HepG2 (cell line): ENCODE data around the gene HYLS1. TPM values are rescaled to one million over a fixed set of nuclear protein-coding genes. Genes with fewer than 3 reads are reported as not detected.

Experiments
- AHR ChIP-seq: IDR thresholded peaks from 2 replicates; pipeline ENCODE4 v1.6.1; 2018; ENCODE audit warnings: missing genetic modification reagents, missing compliant biosample characterization
- CBX1 ChIP-seq: IDR thresholded peaks from one replicate; pipeline ENCODE4 v1.6.1; 2016; ENCODE audit warnings: antibody characterized with exemption, low read depth
- CTCF ChIP-seq: sonication (generic); formaldehyde crosslinking; IDR thresholded peaks from 2 replicates; pipeline ENCODE4 v1.5.0; 2020; ENCODE audit warnings: mild to moderate bottlenecking, missing genetic modification reagents, moderate library complexity
- GMEB1 ChIP-seq: sonication (generic); formaldehyde crosslinking; IDR thresholded peaks from 2 replicates; pipeline ENCODE4 v1.5.1; 2020; ENCODE audit warnings: missing genetic modification reagents, mild to moderate bottlenecking, borderline replicate concordance
- GPBP1L1 ChIP-seq: sonication (generic); formaldehyde crosslinking; IDR thresholded peaks from 2 replicates; pipeline ENCODE4 v1.5.0; 2020; ENCODE audit warnings: mild to moderate bottlenecking, missing genetic modification reagents
- HMGA1 ChIP-seq: sonication (generic); formaldehyde crosslinking; conservative IDR thresholded peaks from 2 replicates; pipeline ENCODE4 v1.4.0; 2020; ENCODE audit warnings: missing genetic modification reagents
- JUN ChIP-seq: sonication (generic); formaldehyde crosslinking; IDR thresholded peaks from 2 replicates; pipeline ENCODE4 v1.4.0; 2020; ENCODE audit warnings: mild to moderate bottlenecking, missing genetic modification reagents
- KLF12 ChIP-seq: sonication (generic); formaldehyde crosslinking; IDR thresholded peaks from 2 replicates; pipeline ENCODE4 v1.4.0; 2020; ENCODE audit warnings: missing genetic modification reagents, borderline replicate concordance
- KLF13 ChIP-seq: sonication (generic); formaldehyde crosslinking; IDR thresholded peaks from 2 replicates; pipeline ENCODE4 v1.4.0; 2020; ENCODE audit warnings: mild to moderate bottlenecking, missing genetic modification reagents
- NBN ChIP-seq: fragments of 450-650 bp; conservative IDR thresholded peaks from 2 replicates; pipeline ENCODE4 v1.6.1; 2017
- POGK ChIP-seq: sonication (generic); formaldehyde crosslinking; conservative IDR thresholded peaks from 2 replicates; pipeline ENCODE4 v1.8.0; 2022; ENCODE audit warnings: mild to moderate bottlenecking, moderate library complexity, missing genetic modification reagents
- RAD21 ChIP-seq: fragments of 450-650 bp; formaldehyde crosslinking; IDR thresholded peaks from 2 replicates; pipeline ENCODE4 v1.5.0; 2020; ENCODE audit warnings: mild to moderate bottlenecking
- RCOR2 ChIP-seq: IDR thresholded peaks from 2 replicates; pipeline ENCODE4 v1.6.1; 2016; ENCODE audit warnings: missing biosample characterization, missing genetic modification reagents
- SALL1 ChIP-seq: sonication (generic); formaldehyde crosslinking; IDR thresholded peaks from 2 replicates; pipeline ENCODE4 v1.8.0; 2022; ENCODE audit warnings: mild to moderate bottlenecking, missing genetic modification reagents
- SPEN ChIP-seq: sonication (generic); formaldehyde crosslinking; IDR thresholded peaks from 2 replicates; pipeline ENCODE4 v1.5.1; 2020; ENCODE audit warnings: low read depth, mild to moderate bottlenecking, missing genetic modification reagents
- STAG1 ChIP-seq: sonication (generic); formaldehyde crosslinking; IDR thresholded peaks from 2 replicates; pipeline ENCODE4 v1.4.0; 2020; ENCODE audit warnings: missing genetic modification reagents
- TGIF2 ChIP-seq: IDR thresholded peaks from 2 replicates; pipeline ENCODE4 v1.6.1; 2016; ENCODE audit warnings: control low read depth, missing compliant biosample characterization
- ZNF138 ChIP-seq: sonication (generic); formaldehyde crosslinking; IDR thresholded peaks from 2 replicates; pipeline ENCODE4 v1.5.0; 2020; ENCODE audit warnings: mild to moderate bottlenecking, low read depth, missing genetic modification reagents
- ZNF230 ChIP-seq: sonication (generic); formaldehyde crosslinking; IDR thresholded peaks from 2 replicates; pipeline ENCODE4 v1.4.0; 2020; ENCODE audit warnings: mild to moderate bottlenecking, missing genetic modification reagents
- ZNF550 ChIP-seq: sonication (generic); formaldehyde crosslinking; IDR thresholded peaks from 2 replicates; pipeline ENCODE4 v1.4.0; 2020; ENCODE audit warnings: mild to moderate bottlenecking, missing genetic modification reagents, borderline replicate concordance
- ZNF589 ChIP-seq: sonication (generic); formaldehyde crosslinking; conservative IDR thresholded peaks from 2 replicates; pipeline ENCODE4 v1.8.0; 2022; ENCODE audit warnings: mild to moderate bottlenecking, moderate library complexity, missing genetic modification reagents
- ZNF709 ChIP-seq: sonication (generic); formaldehyde crosslinking; IDR thresholded peaks from 2 replicates; pipeline ENCODE4 v1.5.0; 2020; ENCODE audit warnings: mild to moderate bottlenecking, missing genetic modification reagents
- polyA plus RNA-seq, 8 experiments: library from polyadenylated mRNA; depleted of rRNA in 3 of 8; stranded (reverse) in 7 of 8; unstranded in 1 of 8; fragments of >200 nt; fragmentation: Illumina TruSeq in 4 of 8; extraction: Trizol in 4 of 8; gene quantifications; 2 replicates each; pipeline versions ENCODE4 v1.2.1 to v1.2.3, GENCODE V29; 2011 to 2016; ENCODE audit warnings: low read depth in 4 of 8, missing spikeins in 1 of 8, mixed read lengths in 1 of 8; ENCODE audit not compliant: insufficient read depth in 1 of 8
- total RNA-seq, 5 experiments: library from RNA; depleted of rRNA; stranded (reverse); fragments of >200 nt; fragmentation: Illumina TruSeq; extraction: Trizol; gene quantifications; 2 replicates each; pipeline ENCODE4 v1.2.3, GENCODE V29; 2016; ENCODE audit warnings: low read depth in 1 of 5
- TF ChIP-seq, protein P1 (sequence below): sonication (generic); formaldehyde crosslinking; conservative IDR thresholded peaks from 2 replicates; pipeline ENCODE4 v1.4.0; 2020; ENCODE audit warnings: missing genetic modification reagents

The HYLS1 gene
- total and polyA plus RNA-seq, 2 of the 13 experiments (the other 11 are each of a cell fraction or from before 2014, with no cell fraction given): 1.3 to 3.8 TPM

- TF ChIP-seq HMGA1 (CRISPR knock-in tag): no peak
- TF ChIP-seq SALL1 (CRISPR knock-in tag): peak; percentile 82
- no peak for TF ChIP-seq POGK
- TF ChIP-seq RCOR2 (CRISPR knock-in tag): no peak
- no peak for TF ChIP-seq CBX1
- TF ChIP-seq CTCF: peak; percentile 71
- TF ChIP-seq ZNF550 (CRISPR knock-in tag): no peak
- no peak for TF ChIP-seq GMEB1 (CRISPR knock-in tag)
- TF ChIP-seq JUN (CRISPR knock-in tag): no peak
- TF ChIP-seq, protein P1, sequence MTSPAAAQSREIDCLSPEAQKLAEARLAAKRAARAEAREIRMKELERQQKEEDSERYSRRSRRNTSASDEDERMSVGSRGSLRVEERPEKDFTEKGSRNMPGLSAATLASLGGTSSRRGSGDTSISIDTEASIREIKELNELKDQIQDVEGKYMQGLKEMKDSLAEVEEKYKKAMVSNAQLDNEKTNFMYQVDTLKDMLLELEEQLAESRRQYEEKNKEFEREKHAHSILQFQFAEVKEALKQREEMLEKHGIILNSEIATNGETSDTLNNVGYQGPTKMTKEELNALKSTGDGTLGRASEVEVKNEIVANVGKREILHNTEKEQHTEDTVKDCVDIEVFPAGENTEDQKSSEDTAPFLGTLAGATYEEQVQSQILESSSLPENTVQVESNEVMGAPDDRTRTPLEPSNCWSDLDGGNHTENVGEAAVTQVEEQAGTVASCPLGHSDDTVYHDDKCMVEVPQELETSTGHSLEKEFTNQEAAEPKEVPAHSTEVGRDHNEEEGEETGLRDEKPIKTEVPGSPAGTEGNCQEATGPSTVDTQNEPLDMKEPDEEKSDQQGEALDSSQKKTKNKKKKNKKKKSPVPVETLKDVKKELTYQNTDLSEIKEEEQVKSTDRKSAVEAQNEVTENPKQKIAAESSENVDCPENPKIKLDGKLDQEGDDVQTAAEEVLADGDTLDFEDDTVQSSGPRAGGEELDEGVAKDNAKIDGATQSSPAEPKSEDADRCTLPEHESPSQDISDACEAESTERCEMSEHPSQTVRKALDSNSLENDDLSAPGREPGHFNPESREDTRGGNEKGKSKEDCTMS (CRISPR knock-in tag): no peak
- TF ChIP-seq TGIF2 (CRISPR knock-in tag): peak; percentile 25; the same call in 1 of the 2 replicates
- TF ChIP-seq NBN: no peak
- TF ChIP-seq KLF12 (CRISPR knock-in tag): no peak
- TF ChIP-seq KLF13 (CRISPR knock-in tag): no peak
- peak; percentile 27; the same call in 1 of the 2 replicates for TF ChIP-seq ZNF709 (CRISPR knock-in tag)
- TF ChIP-seq AHR: no peak
- no peak for TF ChIP-seq SPEN (CRISPR knock-in tag)
- TF ChIP-seq ZNF138 (CRISPR knock-in tag): no peak
- no peak for TF ChIP-seq ZNF589
- TF ChIP-seq ZNF230 (CRISPR knock-in tag): no peak
- peak; percentile 28; the same call in 1 of the 2 replicates for TF ChIP-seq RAD21 (CRISPR knock-in tag)
- no peak for TF ChIP-seq GPBP1L1 (CRISPR knock-in tag)
- peak; percentile 68 for TF ChIP-seq STAG1 (CRISPR knock-in tag)
Measured at GRCh38 chr11:125925247-125925740, 37.8 kb downstream of the HYLS1 start (continued).
